ENCODE measurements around the gene SLC5A9.

- TF ChIP-seq CTCF (IDR thresholded peaks at IDR 0.05) (no peak), POLR2A (IDR thresholded peaks at IDR 0.05; ENCODE audit: low read depth) (no peak)
These were observed 26.3 kb upstream of the SLC5A9 start for GRCh38 chr1:48196237-48196636.

All from esophagus muscularis mucosa (tissue), 3 donors.